Sigmoid colon (tissue), 4 donors: Measurements from ENCODE around the gene PDE6B.

Source experiments
- EP300 ChIP-seq, 4 donors: sonication (generic); formaldehyde crosslinking; IDR thresholded peaks; one replicate each; pipeline ENCODE4 v1.6.1; 2017; ENCODE audit warnings: antibody characterized with exemption in 4 of 4
- POLR2AphosphoS5 ChIP-seq, 4 donors: sonication (generic); formaldehyde crosslinking; IDR thresholded peaks; one replicate each; pipeline ENCODE4 v1.6.1; 2017; ENCODE audit warnings: antibody characterized with exemption in 4 of 4
- TF ChIP-seq, protein P1 (sequence below), 4 experiments: fragments of 450-650 bp in 3 of 4; fragments of 200-600 bp in 1 of 4; IDR thresholded peaks; one replicate each; pipeline ENCODE4 v1.5.1; 2016 to 2019; ENCODE audit warnings: antibody characterized with exemption in 4 of 4, mild to moderate bottlenecking in 3 of 4, moderate library complexity in 2 of 4

DNA sequence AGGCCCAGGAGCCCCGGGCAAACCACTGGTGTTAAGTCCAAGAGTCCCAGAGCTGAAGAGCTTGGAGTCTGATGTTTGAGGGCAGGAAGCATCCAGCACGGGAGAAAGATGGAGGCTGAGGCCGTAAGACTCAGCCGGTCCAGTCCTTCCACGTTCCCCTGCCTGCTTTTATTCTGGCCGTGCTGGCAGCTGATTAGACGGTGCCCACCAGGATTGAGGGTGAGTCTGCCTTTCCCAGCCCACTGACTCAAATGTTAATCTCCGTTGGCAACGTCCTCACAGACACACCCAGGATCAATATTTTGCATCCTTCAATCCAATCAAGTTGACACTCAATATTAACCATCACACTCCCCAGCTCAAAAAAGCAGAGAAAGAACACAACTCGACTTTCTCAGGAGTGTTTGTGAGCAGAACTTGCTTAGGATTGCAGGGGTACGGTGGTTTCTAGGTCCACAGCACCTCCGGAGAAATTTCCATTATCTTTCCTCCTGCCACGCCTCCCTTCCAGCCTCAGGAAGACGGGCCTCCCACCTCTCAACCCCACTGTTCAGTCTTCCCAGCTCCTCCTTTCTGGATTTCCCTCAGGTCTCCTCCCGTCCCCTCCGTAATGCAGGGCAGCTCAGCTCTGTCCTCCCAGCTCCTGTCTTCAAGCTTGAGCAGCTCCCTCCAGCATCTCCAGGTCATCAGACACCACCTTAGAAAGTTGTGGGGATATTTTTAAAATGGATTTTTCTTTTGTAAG, 36.0 kb upstream of the PDE6B start:
- TF ChIP-seq, protein P1, sequence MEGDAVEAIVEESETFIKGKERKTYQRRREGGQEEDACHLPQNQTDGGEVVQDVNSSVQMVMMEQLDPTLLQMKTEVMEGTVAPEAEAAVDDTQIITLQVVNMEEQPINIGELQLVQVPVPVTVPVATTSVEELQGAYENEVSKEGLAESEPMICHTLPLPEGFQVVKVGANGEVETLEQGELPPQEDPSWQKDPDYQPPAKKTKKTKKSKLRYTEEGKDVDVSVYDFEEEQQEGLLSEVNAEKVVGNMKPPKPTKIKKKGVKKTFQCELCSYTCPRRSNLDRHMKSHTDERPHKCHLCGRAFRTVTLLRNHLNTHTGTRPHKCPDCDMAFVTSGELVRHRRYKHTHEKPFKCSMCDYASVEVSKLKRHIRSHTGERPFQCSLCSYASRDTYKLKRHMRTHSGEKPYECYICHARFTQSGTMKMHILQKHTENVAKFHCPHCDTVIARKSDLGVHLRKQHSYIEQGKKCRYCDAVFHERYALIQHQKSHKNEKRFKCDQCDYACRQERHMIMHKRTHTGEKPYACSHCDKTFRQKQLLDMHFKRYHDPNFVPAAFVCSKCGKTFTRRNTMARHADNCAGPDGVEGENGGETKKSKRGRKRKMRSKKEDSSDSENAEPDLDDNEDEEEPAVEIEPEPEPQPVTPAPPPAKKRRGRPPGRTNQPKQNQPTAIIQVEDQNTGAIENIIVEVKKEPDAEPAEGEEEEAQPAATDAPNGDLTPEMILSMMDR (IDR thresholded peaks at IDR 0.05): no peak
- TF ChIP-seq POLR2AphosphoS5 (IDR thresholded peaks at IDR 0.05) (no peak), EP300 (IDR thresholded peaks at IDR 0.05) (no peak)
